Measurements from ENCODE around the gene KLHL15. TPM values are rescaled to one million over a fixed set of nuclear protein-coding genes. Genes with fewer than 3 reads are reported as not detected.

KLHL15 gene
- total RNA-seq, 4 donors from 2014 or later: 0.60 to 6.7 (median 5.3) TPM

GRCh38 chrX:24005028-24005427 is 22.0 kb downstream of the KLHL15 start:
- no peak for TF ChIP-seq POLR2AphosphoS5 (IDR thresholded peaks at IDR 0.05)
- no peak for TF ChIP-seq POLR2A (IDR thresholded peaks at IDR 0.05)
- no peak for TF ChIP-seq EP300 (IDR thresholded peaks at IDR 0.05; ENCODE audit: low read depth)
- no peak for TF ChIP-seq CTCF (IDR thresholded peaks at IDR 0.05)
- intact Hi-C loops (cut with DNase I; ENCODE audit: low total_unique reads) (no loop called here), in situ Hi-C loops (cut with MboI; ENCODE audit: low pct_ligation_motif_present in 1 of 4, low pct_unique_long_range_greater_than_20kb in 1 of 4, low sequenced_read_pairs in 3 of 4) (no loop called here)
- no peak for DNase-seq
- Histone ChIP-seq H3K27me3 (no peaks in the 10 kb centered on the region), H3K4me1 (no peaks in the 10 kb centered on the region), H3K27ac (no peak overlapping the region), H3K4me3 (no peak overlapping the region), H3K9me3 (no peaks in the 10 kb centered on the region), H3K36me3 (no peaks in the 10 kb centered on the region)
- 67 to 69% methylated on average over 1 of the region's 1 CpG for WGBS, 2 donors (ENCODE audit: low coverage in 1 of 2)

- Histone ChIP-seq H3K4me3 (no peak overlapping the region), H3K27ac (no peak overlapping the region), H3K36me3 (no peaks in the 10 kb centered on the region), H3K27me3 (no peaks in the 10 kb centered on the region), H3K4me1 (no peaks in the 10 kb centered on the region), H3K9me3 (no peaks in the 10 kb centered on the region)
- intact Hi-C loops (cut with DNase I; ENCODE audit: low total_unique reads) (no loop called here), in situ Hi-C loops (cut with MboI; ENCODE audit: low pct_ligation_motif_present in 1 of 4, low pct_unique_long_range_greater_than_20kb in 1 of 4, low sequenced_read_pairs in 3 of 4) (no loop called here)
- 47% methylated on average over 2 of the region's 2 CpGs; no CpG with 5 or more reads in 1 of the 2 donors for WGBS, 2 donors (ENCODE audit: low coverage in 1 of 2)
- no peak for DNase-seq
- no peak for TF ChIP-seq POLR2A (IDR thresholded peaks at IDR 0.05)
- TF ChIP-seq POLR2AphosphoS5 (IDR thresholded peaks at IDR 0.05): no peak
- TF ChIP-seq CTCF (IDR thresholded peaks at IDR 0.05): no peak
- no peak for TF ChIP-seq EP300 (IDR thresholded peaks at IDR 0.05; ENCODE audit: low read depth)
Observed at GRCh38 chrX:24002792-24003191, 24.2 kb downstream of the KLHL15 start.

GRCh38 chrX:24002167-24002566 is 24.8 kb downstream of the KLHL15 start:
- H3K4me3 ChIP-seq: no peak overlapping the region
- H3K4me1 ChIP-seq: no peaks in the 10 kb centered on the region
- 71 to 89% methylated on average over 1 of the region's 1 CpG for WGBS, 2 donors (ENCODE audit: low coverage in 1 of 2)
- H3K27me3 ChIP-seq: no peaks in the 10 kb centered on the region
- no peaks in the 10 kb centered on the region for H3K36me3 ChIP-seq
- TF ChIP-seq POLR2A (IDR thresholded peaks at IDR 0.05) (no peak), EP300 (IDR thresholded peaks at IDR 0.05; ENCODE audit: low read depth) (no peak), POLR2AphosphoS5 (IDR thresholded peaks at IDR 0.05) (no peak), CTCF (IDR thresholded peaks at IDR 0.05) (no peak)
- H3K9me3 ChIP-seq: no peaks in the 10 kb centered on the region
- no peak overlapping the region for H3K27ac ChIP-seq
- in situ Hi-C loops (cut with MboI; ENCODE audit: low pct_ligation_motif_present in 1 of 4, low pct_unique_long_range_greater_than_20kb in 1 of 4, low sequenced_read_pairs in 3 of 4) (no loop called here), intact Hi-C loops (cut with DNase I; ENCODE audit: low total_unique reads) (no loop called here)
- DNase-seq: no peak

GRCh38 chrX:23999671-24000070 is 27.3 kb downstream of the KLHL15 start:
- in situ Hi-C loops (cut with MboI; ENCODE audit: low pct_ligation_motif_present in 1 of 4, low pct_unique_long_range_greater_than_20kb in 1 of 4, low sequenced_read_pairs in 3 of 4) (no loop called here), intact Hi-C loops (cut with DNase I; ENCODE audit: low total_unique reads) (no loop called here)
- Histone ChIP-seq H3K4me3 (no peak overlapping the region), H3K27ac (no peak overlapping the region), H3K9me3 (no peaks in the 10 kb centered on the region), H3K36me3 (no peaks in the 10 kb centered on the region), H3K4me1 (no peaks in the 10 kb centered on the region), H3K27me3 (no peaks in the 10 kb centered on the region)
- no peak for DNase-seq
- TF ChIP-seq POLR2AphosphoS5 (IDR thresholded peaks at IDR 0.05) (no peak), CTCF (IDR thresholded peaks at IDR 0.05) (no peak), POLR2A (IDR thresholded peaks at IDR 0.05) (no peak), EP300 (IDR thresholded peaks at IDR 0.05; ENCODE audit: low read depth) (no peak)
- 64% methylated on average over 5 of the region's 5 CpGs; no CpG with 5 or more reads in 1 of the 2 donors for WGBS, 2 donors (ENCODE audit: low coverage in 1 of 2)
